Thoracic aorta (tissue), 2 donors: ENCODE results near the gene PRKD1. TPM values are rescaled to one million over a fixed set of nuclear protein-coding genes. Genes with fewer than 3 reads are reported as not detected.

Experiments
- ATAC-seq: fragments of 150-250 bp; one replicate; pipeline ENCODE4 v1.8.0; 2017; ENCODE audit warnings: low read depth; ENCODE audit not compliant: insufficient number of reproducible peaks, low FRiP score
- DNase-seq: peaks from one replicate; pipeline ENCODE4 v3.0.0-alpha.2; 2020; ENCODE audit warnings: low spot score
- H3K27ac ChIP-seq, 2 donors: fragments of 200-600 bp; sonication (generic); 1 replicate in 1 of 2; 2 replicates in 1 of 2; pipeline ENCODE4 v1.5.1; 2016; ENCODE audit warnings: mild to moderate bottlenecking in 2 of 2, moderate library complexity in 2 of 2
- H3K27me3 ChIP-seq: fragments of 200-600 bp; sonication (generic); replicated peaks from 2 replicates; pipeline ENCODE4 v1.6.0; 2016; ENCODE audit warnings: mild to moderate bottlenecking; ENCODE audit not compliant: insufficient read depth
- H3K36me3 ChIP-seq: fragments of 200-600 bp; sonication (generic); one replicate; pipeline ENCODE4 v1.5.1; 2016
- H3K4me1 ChIP-seq, 2 donors: fragments of 200-600 bp; sonication (generic); 1 replicate in 1 of 2; 2 replicates in 1 of 2; pipeline versions ENCODE4 v1.5.1 to v1.6.0; 2016; ENCODE audit warnings: low read depth in 2 of 2, mild to moderate bottlenecking in 1 of 2; ENCODE audit not compliant: control insufficient read depth in 1 of 2
- H3K4me3 ChIP-seq: fragments of 200-600 bp; sonication (generic); 2 replicates; pipeline ENCODE4 v1.5.1; 2016; ENCODE audit warnings: mild to moderate bottlenecking
- H3K9me3 ChIP-seq: fragments of 200-600 bp; sonication (generic); 2 replicates; pipeline ENCODE4 v1.5.1; 2016
- total RNA-seq, 2 donors: library from RNA; depleted of rRNA; stranded (reverse); fragments of >200 nt; gene quantifications; one replicate each; pipeline versions ENCODE4 v1.1.0 to v1.2.3, GENCODE V29; 2016
- TF ChIP-seq, protein P1 (sequence below): fragments of 200-600 bp; sonication (generic); IDR thresholded peaks from one replicate; pipeline ENCODE4 v1.5.1; 2019; ENCODE audit warnings: antibody characterized with exemption

The PRKD1 gene
- total RNA-seq, 2 donors from 2014 or later: 34.0 to 38.4 TPM

DNA sequence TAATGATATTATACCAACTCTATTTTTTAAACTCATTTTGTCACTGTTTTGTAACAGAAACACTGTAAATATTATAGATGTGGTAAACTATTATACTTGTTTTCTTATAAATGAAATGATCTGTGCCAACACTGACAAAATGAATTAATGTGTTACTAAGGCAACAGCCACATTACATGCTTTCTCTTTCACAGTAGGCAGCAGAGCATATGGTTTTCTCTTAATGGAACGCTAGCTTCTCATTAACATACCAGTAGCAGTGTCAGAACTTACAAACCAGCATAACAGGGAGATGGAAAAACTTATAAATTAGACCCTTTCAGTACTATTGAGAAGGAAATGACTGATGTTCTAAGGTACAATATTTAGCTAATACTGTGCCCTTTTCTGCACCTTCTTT is 398.8 kb downstream of the PRKD1 start:
- ATAC-seq (no peak), DNase-seq (no peak)
- Histone ChIP-seq H3K36me3 (no peaks in the 10 kb centered on the region), H3K9me3 (no peaks in the 10 kb centered on the region), H3K4me1 (no peaks in the 10 kb centered on the region), H3K4me3 (no peak overlapping the region), H3K27ac (no peak overlapping the region), H3K27me3 (no peaks in the 10 kb centered on the region)
- TF ChIP-seq, protein P1, sequence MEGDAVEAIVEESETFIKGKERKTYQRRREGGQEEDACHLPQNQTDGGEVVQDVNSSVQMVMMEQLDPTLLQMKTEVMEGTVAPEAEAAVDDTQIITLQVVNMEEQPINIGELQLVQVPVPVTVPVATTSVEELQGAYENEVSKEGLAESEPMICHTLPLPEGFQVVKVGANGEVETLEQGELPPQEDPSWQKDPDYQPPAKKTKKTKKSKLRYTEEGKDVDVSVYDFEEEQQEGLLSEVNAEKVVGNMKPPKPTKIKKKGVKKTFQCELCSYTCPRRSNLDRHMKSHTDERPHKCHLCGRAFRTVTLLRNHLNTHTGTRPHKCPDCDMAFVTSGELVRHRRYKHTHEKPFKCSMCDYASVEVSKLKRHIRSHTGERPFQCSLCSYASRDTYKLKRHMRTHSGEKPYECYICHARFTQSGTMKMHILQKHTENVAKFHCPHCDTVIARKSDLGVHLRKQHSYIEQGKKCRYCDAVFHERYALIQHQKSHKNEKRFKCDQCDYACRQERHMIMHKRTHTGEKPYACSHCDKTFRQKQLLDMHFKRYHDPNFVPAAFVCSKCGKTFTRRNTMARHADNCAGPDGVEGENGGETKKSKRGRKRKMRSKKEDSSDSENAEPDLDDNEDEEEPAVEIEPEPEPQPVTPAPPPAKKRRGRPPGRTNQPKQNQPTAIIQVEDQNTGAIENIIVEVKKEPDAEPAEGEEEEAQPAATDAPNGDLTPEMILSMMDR: no peak

DNA sequence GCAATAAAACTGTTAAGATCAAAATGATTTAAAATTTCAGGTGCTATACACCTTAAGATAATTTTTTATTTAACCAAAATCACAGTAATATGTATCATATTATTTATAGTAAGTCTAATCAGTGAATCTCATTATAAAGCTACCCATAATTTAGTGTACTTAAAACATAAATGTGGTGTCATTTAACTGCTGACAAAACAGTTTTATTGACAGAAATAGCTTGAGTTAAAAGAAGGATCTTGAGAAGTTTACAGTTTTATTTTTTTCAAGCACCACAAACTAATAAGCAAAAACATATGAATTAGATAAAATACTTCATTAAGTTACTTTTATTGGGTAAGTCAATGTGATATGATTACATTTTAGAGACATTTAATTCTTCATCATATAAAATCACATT is 400.4 kb downstream of the PRKD1 start:
- no peak for ATAC-seq
- no peaks in the 10 kb centered on the region for H3K9me3 ChIP-seq
- no peaks in the 10 kb centered on the region for H3K36me3 ChIP-seq
- no peak overlapping the region for H3K27ac ChIP-seq
- no peaks in the 10 kb centered on the region for H3K27me3 ChIP-seq
- H3K4me3 ChIP-seq: no peak overlapping the region
- DNase-seq: no peak
- TF ChIP-seq, protein P1: no peak
- H3K4me1 ChIP-seq: no peaks in the 10 kb centered on the region
